Activated CD4-positive, alpha-beta T cell treated with anti-CD3 and anti-CD28 coated beads, Interleukin-2, Interleukin-6, amounts not matched to agents 100 ng/mL and 50 ng/mL, durations not matched to agents 16 hours and 8 hours (primary cell): Measurements from ENCODE around the gene ZNF33B.
"Not testable (repeated sequence)": the region's sequence is repeated elsewhere in the genome, so short reads cannot be mapped to it uniquely, and the experiment has no call there.

Experiments used
- DNase-seq: peaks from one replicate; pipeline ENCODE4 v3.0.0-alpha.2; 2020

Gene ZNF33B

DNA sequence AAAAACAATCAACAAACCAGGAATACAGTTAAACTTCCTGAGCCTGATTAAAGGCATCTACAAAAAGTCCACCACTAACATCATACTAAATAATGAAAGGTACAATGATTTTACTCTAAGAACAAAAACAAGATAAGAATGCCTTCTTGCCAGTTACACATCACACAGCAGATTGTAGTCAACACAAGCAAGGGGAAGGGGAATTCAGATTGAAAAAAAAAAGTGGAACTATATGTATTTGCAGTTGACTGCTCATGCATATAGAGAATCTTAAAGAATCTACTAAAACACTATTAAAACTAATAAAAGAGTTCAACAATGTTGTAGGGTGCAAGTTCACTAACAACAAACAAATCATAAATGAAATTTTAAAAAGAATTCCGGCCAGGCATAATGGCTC, 28.5 kb downstream of the ZNF33B start:
- DNase-seq: no peak

DNA sequence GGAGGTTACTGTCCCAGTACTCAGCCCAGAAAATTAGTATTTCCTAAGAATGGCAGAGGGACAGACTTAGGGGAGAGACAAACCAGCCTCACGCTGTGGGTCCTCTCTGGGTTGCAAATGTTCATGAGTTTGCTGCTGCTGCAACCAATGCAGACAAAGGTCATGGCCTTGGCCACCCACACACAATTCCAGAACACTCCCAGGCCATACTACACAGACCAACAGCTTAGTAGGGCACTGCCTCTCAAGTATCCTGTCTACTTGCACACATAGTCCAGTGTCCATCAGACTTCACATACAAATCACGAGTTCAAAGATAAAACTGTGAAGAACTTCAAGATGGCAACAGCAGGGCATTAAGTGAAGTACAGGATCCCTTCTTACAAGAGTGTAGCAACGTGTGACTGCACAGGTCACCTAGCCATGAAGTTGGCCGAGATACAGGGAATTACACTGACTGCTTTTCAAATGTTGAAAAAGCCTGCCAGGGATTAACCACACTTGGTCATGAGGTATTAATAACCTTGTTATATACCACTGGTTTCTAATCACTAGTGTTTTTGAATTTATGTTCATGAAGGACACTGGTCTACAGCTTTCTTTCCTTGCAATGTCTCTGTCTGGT, 40.0 kb downstream of the ZNF33B start:
- no peak for DNase-seq

DNA sequence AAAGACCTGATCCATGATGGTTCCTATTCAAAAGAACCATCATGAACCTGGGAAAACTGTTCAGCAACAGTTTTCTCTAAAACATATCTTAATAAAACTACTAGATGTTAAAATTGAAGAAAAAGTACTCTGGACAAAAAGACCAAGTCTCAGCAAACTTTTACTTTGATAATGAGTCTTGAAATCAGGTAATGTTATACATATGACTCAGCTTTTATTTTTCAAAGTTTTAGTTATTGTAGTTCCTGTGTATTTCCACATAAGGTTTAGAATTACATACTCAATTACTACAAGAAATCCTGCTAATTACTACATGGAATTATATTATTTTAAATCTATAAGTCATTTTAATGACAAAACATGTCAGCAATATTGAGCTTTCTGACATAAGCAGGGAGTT, 42.2 kb downstream of the ZNF33B start:
- DNase-seq: no peak

DNA sequence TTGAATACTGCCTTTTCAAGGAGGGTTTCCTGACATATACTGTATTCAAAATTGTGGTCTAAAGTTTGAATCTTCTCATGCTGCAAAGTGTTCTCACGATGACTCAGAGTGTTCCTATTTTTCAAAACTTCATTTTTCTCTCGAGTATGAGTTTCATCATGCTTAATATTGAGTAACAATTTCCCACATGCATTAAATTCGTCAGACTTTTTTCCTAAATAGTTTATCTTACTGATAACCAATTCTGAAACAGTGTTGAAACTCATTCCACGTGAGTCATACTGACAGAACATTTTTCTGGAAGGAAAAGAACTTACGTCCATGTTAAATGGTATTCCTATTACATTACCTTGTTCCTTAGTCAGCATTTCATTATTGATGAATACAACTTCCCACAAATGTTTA, 44.1 kb downstream of the ZNF33B start:
- DNase-seq: no peak

DNA sequence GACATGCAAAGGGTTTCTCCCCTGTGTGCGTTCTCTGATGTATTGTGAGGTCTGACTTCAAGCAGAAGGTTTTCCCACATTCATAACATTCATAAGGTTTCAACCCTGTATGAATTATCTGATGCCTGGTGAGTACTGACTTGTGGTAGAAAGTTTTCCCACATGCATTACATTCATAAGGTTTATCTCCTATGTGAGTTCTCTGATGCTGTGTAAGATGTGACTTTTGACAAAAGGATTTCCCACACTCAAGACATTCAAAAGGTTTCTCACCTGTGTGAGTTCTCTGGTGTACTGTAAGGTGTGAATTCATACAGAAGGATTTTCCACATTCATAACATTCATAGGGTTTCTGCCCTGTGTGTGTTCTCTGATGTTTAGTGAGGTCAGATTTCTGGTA, 45.1 kb downstream of the ZNF33B start:
- no peak for DNase-seq

DNA sequence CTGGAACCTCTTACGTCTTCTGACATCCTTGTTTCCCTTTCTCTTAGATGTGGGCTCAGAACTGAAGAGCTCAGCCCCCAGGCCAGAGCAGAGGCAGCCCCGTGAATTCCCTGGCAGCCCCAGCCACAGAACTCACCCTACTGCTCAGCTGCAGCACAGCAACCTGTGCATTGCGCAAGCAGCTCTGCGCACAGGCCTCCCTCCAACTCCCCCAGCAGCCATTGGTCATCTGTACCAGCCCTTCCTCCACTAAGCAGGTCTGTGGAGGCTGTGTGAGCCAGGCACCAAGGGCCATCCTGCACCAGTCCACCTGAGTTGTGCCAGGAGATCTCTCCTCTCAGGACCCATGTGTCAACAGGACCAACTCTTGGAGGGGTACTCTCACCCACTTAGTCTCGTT, 54.5 kb downstream of the ZNF33B start:
- DNase-seq: no peak

DNA sequence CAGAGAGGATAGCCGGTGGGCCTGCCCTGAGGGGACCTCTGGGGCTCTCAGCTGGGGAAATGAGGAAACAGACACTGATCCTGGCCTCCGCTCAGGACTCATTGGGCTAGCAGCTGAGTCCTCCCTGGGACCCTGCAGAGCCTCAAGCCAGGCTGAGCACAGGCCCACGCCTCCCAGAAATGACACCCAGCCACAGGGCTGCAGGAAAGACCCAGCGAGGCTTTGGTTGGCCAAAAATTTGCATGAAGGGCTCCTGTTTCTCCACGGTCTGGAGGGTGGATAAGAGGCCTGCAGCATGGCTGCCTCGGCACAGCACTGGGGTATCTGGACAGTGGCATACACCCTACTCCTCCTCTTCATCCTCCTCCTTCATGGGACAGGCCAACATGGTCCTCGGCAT, 60.4 kb downstream of the ZNF33B start:
- DNase-seq: no peak

DNA sequence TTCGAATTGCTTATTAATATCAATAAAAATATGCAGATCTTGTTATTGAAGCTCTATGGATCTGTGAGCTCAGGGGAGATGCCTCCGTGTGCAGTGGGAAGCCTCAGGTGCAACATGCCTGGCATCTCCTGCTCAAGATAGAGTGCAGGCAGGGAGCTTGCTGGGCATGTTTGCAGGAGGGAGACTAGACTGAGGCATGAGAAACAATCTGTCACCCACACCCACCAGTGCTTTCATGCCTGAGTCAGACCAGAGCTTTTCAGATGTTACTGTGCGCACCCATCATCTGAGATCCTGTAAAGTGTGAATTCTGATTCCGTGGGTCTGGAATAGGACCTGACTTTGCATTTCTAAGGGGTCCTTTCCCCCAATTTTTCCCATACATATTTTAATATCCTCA, 62.0 kb downstream of the ZNF33B start:
- DNase-seq: no peak

DNA sequence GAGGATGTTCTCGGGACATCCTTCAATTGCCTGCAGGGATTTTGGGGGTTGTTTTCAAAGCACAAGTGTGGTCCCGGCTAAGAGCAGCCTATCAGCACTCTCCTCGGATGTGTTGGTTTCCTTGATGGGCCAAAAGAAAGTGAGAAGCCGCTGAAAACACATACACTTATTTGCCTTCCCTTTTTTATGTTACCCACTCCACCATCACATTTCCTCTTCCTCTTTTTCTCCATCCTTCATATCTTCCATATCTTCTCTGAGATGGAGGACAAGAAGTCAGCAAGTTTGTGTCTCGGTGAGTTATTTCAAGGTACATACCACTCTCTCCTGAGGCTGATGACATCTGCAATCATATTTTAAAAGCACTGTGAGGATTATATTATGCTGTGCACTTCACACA, 64.0 kb downstream of the ZNF33B start:
- no peak for DNase-seq

DNA sequence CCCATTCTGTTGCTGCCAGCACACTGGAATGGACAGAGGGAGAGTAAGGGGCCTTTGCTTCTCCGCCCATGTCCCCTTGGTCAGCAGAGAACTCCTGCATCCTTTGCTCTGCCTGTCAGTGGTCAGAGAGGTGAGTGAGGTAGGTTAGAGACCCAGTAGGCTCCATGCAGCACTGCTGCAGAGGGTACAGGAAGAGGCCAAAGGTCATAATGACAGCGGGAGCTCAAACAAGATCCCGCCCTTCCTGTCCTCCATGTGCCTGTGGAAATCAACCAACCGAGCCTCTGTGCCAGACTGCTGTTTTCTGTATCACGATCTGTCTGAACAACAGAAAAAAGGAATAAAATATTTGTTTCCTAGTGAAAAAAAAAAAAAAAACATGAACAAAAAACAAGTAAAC, 81.4 kb downstream of the ZNF33B start:
- no peak for DNase-seq

DNA sequence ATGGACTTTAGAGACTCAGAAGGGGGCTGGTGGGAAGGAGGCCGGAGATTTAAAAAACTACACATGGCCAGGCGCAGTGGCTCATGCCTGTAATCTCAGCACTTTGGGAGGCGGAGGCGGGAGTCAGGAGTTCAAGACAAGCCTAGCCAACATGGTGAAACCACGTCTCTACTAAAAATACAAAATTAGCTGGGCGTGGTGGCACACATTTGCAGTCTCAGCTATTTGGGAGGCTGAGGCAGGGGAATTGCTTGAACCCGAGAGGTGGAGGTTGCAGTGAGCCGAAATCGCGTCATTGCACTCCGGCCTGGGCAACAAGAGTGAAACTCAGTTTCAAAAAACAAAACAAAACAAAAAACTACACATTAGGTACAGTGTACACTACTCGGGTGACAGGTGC, 84.8 kb downstream of the ZNF33B start:
- DNase-seq: not testable (repeated sequence)

DNA sequence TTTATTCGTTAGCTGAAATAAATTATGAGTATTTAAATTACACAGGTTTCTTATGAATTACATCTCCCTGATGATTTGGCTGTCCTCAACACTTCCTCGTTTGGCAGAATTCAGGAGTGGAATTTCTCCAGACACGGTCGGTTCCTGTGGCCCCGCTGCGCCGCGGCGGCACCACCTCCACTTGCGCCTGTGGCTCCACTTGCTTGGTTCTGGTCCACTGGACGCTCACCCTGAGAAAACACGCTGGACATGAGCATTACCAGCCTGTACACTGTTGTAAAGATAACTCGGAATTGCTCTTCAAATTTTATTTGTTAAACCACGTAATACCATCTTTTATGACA, 85.3 kb downstream of the ZNF33B start:
- DNase-seq: no peak

DNA sequence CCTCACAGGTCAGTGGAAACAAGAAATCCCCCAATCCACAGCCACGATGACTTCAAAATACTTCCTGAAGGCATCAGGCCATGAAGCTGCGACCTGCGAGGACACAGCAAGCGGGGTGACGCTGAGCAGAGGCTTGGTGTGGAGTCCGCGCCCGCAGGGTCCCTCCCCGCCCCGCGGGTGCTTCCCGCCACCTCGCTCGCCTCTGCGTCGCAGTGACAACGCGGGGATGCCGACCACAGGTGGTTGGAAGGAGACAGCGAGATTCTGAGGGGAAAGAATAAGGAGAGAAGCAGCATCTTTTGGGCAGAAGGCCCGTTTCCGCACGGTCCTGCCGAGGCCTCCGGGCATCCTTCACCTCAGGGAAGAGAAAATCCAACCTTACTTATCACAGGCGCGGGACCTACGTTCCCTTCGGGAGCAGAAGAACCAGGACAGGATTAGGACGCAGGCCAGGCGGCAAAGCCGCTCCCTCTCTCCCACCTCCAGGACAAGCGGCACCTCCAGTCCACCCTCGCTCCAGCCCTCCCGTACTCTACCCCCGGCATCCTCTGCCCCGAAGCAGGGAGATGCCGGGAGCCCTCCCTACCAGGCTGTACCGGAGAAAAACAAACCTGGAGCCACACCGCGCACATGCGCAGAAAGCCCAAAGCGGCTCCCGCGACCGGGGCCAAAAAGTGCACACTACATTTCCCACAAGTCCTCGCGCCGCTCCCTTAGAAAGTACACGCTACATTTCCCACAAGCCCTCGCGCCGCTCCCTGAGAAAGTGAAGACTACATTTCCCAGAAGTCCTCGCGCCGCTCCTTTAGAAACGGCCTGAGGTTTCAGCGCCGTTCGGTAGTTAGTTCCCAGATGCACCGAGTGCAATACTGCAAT, 85.9 kb downstream of the ZNF33B start:
- peak; percentile 96 for DNase-seq

DNA sequence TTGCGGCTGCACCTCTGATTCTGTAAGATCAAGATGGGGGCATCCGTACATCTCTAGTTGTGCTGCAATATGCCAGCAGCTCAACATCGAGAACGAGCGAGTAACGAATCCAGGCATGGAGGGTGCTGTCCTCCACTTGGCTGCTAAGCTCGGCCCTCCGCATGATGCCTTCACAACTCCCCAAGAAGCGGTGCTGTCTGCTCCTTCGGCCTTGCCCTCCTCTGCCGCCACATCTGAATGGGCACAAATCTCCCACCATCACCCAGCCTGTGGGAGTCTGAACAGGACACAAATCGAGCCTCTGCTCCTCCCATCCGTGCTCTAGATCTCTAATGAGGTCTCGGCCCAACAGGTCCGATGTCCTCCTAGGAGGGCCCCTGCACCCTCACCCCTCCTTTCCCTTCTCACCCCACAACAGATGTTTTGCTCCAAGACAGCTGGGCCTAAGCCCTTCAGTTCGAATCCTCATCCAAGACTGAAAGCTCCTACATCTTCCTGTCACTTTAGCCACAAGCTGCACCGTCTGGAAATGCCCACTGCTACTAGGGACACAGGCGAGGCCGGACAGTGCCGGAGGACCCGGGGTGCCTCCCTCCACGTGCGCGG, 86.7 kb downstream of the ZNF33B start:
- DNase-seq: no peak

DNA sequence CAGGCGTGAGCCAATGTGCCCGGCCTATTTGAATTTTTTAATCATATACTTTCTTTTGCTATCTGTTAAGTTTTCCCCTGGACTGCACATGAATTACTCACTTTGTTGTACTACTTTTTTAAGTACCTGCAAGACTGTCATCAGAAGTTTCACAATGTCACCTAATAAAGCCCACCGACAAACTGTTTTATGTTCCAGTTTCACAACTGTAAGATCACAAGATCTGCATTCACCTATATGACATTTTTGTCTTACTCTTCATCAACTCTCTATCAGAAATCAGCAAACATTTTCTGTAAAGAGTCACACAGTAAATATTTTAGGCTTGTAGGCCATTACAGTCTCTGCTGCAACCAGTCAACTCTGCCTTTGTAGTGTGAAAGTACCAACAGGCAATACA, 88.5 kb downstream of the ZNF33B start:
- no peak for DNase-seq

DNA sequence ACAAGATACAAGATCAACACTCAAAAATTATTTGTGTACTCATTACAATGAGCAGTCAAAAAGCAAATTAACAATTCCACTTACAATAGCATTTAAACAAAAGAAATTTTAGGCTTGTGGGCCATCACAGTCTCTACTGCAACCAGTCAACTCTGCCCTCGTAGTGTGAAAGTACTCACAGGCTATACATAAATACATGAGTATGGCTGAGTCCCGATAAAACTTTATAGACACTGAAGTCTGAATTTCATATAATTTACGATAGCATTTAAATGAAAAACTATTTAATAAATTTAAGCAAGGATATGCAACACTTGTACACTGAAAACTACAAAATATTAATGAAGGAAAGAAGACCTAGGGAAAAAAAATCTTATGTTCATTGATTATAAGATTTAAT, 90.1 kb downstream of the ZNF33B start:
- DNase-seq: no peak

DNA sequence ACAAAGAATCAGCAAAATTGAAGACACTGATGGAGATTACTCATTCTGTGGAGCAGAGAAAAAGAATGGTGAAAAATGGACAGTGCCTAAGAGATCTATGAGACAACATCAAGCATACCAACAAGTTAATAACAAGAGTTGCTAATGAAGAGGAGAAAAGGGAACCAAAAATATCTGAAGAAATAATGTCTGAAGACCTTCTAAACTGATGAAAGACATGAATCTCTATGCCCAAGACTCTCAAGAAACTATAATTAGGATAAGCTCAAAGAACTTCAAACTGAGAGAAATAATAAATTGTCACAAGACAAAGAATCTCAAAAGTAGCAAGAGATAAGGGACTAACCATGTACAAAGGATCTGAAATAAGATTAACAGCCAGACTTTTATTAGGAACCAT, 93.4 kb downstream of the ZNF33B start:
- DNase-seq: no peak

DNA sequence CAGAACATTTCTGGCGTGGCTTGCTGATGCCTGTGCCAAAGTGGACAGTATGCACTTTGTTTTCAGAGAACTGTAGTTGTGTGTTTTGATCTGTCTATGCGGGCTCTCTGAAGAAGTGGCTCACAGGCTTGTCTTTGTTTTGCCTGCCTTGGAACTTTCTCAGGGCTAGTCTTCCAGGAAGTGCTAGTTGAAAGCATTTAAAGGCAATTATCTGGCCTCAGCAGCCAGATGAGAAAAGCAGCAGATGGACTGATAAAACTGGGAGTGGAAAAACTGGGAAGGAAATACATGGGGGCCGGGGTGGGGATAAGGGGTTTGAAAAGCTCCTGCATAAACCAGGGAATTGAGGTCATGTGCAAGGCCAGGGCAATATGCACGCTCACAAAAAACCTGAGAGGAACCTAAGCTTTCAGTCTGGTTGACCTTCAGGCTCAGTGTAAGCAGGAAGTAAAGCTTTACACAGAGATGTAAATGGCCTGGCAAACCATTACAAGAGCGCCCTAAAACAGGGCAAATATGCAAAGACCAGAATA, 94.5 kb downstream of the ZNF33B start:
- no peak for DNase-seq
